IPS-15b (cell line): ENCODE measurements around the gene PHF1.

Experiments used
- H3K27me3 ChIP-seq: one replicate; pipeline ENCODE4 v1.6.1; 2013; ENCODE audit warnings: low read length; ENCODE audit not compliant: control insufficient read depth, insufficient read depth
- H3K36me3 ChIP-seq: one replicate; pipeline ENCODE4 v1.6.1; 2013; ENCODE audit warnings: low read length; ENCODE audit not compliant: control insufficient read depth, insufficient read depth
- H3K4me1 ChIP-seq: one replicate; pipeline ENCODE4 v1.6.1; 2013; ENCODE audit warnings: mild to moderate bottlenecking, low read length; ENCODE audit not compliant: control insufficient read depth, insufficient read depth
- H3K4me3 ChIP-seq: one replicate; pipeline ENCODE4 v1.5.1; 2013; ENCODE audit warnings: low read depth, low read length
- H3K9ac ChIP-seq: one replicate; pipeline ENCODE4 v1.6.1; 2013; ENCODE audit warnings: low read depth, mild to moderate bottlenecking, low read length
- H3K9me3 ChIP-seq: one replicate; pipeline ENCODE4 v1.6.1; 2013; ENCODE audit warnings: mild to moderate bottlenecking, low read length; ENCODE audit not compliant: control insufficient read depth, insufficient read depth

The PHF1 gene

GRCh38 chr6:33414592-33415271 lies 3.9 kb downstream of the PHF1 start:
- Histone ChIP-seq H3K9ac (no peak overlapping the region), H3K27me3 (no peaks in the 10 kb centered on the region), H3K36me3 (peaks cover 30% of the 10 kb centered on the region), H3K9me3 (no peaks in the 10 kb centered on the region), H3K4me3 (no peak overlapping the region), H3K4me1 (peaks cover 20% of the 10 kb centered on the region)

- Histone ChIP-seq H3K36me3 (peaks cover 30% of the 10 kb centered on the region), H3K27me3 (no peaks in the 10 kb centered on the region), H3K4me3 (peak overlapping the region; percentile 98), H3K9me3 (no peaks in the 10 kb centered on the region), H3K9ac (no peak overlapping the region), H3K4me1 (peaks cover 20% of the 10 kb centered on the region)
Measured at GRCh38 chr6:33415831-33416230, 5.0 kb downstream of the PHF1 start.

DNA sequence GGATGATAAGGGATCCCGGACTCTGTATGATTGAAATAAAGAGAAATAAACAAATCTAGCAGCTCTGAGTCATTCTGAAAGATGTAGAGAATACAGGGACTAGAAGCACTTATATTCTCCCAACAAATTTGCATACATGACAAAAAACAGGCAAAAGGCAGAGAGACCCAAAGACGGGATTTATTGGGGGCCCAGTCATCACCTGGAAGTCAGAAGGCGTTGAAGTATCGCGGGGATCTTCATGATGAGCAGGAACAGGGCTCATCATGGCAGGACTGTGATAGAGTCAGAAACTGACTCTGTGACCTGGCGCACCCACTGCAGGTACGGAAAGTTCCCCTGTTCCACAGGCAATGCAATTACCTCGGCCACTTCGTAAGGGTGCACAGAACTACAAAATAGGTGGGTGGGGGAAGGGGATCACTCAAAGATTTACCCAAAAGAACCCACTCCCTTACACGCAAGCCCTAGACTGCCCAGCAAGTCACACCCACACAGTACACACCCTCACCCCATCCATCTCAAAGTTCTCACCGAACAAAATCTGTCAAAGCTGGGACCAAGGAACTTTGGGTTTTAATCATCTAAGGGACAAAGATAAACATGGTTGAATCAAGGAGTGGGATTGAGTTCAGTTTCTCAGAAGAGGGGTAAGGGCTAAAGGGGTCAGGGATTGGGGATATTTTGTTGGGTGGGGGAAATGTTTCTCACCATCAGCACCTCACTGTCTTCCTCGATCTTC lies 5.7 kb downstream of the PHF1 start:
- H3K9ac ChIP-seq: peak overlapping the region; percentile 85
- H3K36me3 ChIP-seq: peaks cover 30% of the 10 kb centered on the region
- peak overlapping the region; percentile 98 for H3K4me3 ChIP-seq
- no peaks in the 10 kb centered on the region for H3K9me3 ChIP-seq
- no peaks in the 10 kb centered on the region for H3K27me3 ChIP-seq
- peaks cover 22% of the 10 kb centered on the region for H3K4me1 ChIP-seq

GRCh38 chr6:33417128-33417902 lies 6.5 kb downstream of the PHF1 start:
- peaks cover 30% of the 10 kb centered on the region for H3K36me3 ChIP-seq
- H3K9ac ChIP-seq: peak overlapping the region; percentile 85
- H3K4me3 ChIP-seq: peak overlapping the region; percentile 98
- no peaks in the 10 kb centered on the region for H3K9me3 ChIP-seq
- no peaks in the 10 kb centered on the region for H3K27me3 ChIP-seq
- H3K4me1 ChIP-seq: peaks cover 22% of the 10 kb centered on the region

- Histone ChIP-seq H3K9ac (peak within 1 kb of the TSS; percentile 85), H3K27me3 (no peaks in the 10 kb centered on the region), H3K4me3 (peak within 1 kb of the TSS; percentile 98), H3K9me3 (no peaks in the 10 kb centered on the region), H3K36me3 (peaks cover 24% of the 10 kb centered on the region), H3K4me1 (peaks cover 22% of the 10 kb centered on the region)
Measured at GRCh38 chr6:33417903-33418689, 7.3 kb downstream of the PHF1 start, which contains the start of gene CUTA. TSS of gene CUTA (minus strand) at chr6:33418107. CDS start at chr6:33418000, 107 bp downstream.

- no peaks in the 10 kb centered on the region for H3K9me3 ChIP-seq
- peaks cover 23% of the 10 kb centered on the region for H3K36me3 ChIP-seq
- peaks cover 22% of the 10 kb centered on the region for H3K4me1 ChIP-seq
Measured at GRCh38 chr6:33418690-33419291, 8.0 kb downstream of the PHF1 start.

DNA sequence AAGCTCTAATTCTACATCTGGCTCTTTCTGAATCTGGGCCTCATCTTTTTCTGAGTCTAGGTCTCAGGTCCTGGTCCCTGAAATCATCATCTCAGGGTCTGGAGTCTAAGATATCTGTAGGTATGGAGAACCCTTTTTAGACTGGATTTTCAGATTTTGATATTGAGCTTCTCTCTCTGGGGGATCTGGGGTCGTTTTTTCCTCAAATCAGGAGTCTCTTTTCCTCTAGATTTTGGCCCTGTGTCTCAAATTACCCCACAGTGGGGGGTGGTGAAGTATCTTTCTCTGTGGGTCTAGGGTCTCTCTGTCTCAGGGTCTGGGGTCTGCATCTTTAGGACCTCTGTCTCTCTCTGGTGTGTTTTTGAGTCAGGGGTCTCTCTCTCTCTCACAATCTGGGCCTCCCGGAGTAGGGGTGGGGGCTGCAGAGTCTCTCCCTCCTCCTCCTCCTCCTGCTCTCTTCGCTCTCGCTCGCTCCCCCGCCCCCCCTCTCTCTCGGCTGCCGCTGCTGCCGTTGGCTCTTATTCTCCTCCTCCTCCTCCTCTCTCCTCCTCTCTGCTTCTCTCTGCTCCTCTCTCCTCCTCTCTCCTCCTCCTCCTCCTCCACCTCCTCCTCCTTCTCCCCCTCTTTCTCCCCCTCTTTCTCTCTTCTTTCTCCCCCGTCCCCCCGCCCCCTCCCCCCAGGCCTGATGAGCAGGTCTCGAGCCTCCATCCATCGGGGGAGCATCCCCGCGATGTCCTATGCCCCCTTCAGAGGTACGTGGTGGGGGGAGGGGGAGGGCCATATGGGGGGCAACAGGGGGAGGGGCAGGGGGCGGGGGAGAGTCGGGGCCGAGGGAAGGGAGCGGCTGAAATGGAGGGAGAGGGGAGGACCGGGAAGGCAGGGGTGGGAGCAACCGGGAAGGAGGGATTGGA lies 9.0 kb downstream of the PHF1 start, which contains the start of gene SYNGAP1:
Gene SYNGAP1 (plus strand): TSS at position 486 of the 911 bp plus-strand sequence. CDS start 200 bp downstream, at position 686.
- Histone ChIP-seq H3K4me3 (peak within 1 kb of the TSS; percentile 98), H3K9me3 (no peaks in the 10 kb centered on the region), H3K4me1 (peaks cover 23% of the 10 kb centered on the region), H3K27me3 (no peaks in the 10 kb centered on the region), H3K36me3 (peaks cover 16% of the 10 kb centered on the region), H3K9ac (peak within 1 kb of the TSS; percentile 47)

More at GRCh38 chr6:33418690-33419291, 8.0 kb downstream of the PHF1 start:
- peak overlapping the region; percentile 47 for H3K9ac ChIP-seq
- no peaks in the 10 kb centered on the region for H3K27me3 ChIP-seq
- peak overlapping the region; percentile 98 for H3K4me3 ChIP-seq

DNA sequence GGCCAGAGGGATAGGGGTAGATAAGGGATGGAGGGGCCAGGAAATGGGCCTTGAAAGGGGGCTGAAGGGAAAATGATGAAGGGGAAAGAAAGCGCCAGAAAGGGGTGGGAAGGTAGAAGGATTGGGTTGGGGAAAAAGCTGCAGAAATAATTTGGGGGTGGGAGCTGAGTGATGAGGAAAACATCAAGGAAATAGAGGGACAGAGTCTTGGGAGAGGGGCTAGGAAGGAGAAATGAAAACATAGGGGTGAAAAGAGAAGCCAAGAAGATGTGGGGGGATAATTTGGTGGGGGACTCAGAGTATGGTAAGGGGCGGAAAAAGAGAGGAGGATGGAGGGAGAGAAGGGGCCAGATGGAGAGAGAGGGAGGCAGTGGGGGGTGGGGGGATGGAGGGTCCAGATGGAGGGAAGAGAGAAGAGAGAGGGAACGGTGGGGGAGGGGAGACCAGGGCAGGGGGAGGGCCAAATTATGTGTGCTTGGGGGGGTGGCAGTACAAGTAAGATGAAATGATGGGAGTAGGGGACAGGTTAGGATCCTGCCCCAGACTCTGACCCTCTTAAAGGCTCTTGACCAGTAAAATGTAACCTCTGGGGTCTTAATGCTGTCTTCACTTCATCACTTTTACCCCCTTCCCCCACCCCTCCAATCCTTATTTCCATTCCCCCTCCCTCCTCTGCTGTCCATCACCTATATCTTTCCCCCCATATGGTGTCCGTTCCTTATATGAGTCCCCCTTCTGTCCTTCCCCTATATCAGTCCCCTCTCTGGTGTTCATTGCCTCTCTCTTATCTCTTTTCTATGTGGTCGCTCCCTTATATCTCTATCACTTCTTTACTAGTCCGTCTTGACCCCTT lies 9.9 kb downstream of the PHF1 start:
- peaks cover 8% of the 10 kb centered on the region for H3K36me3 ChIP-seq
- H3K9ac ChIP-seq: no peak overlapping the region
- peak overlapping the region; percentile 82 for H3K4me3 ChIP-seq
- no peaks in the 10 kb centered on the region for H3K27me3 ChIP-seq
- H3K9me3 ChIP-seq: no peaks in the 10 kb centered on the region
- peaks cover 21% of the 10 kb centered on the region for H3K4me1 ChIP-seq

GRCh38 chr6:33421344-33421643 lies 10.5 kb downstream of the PHF1 start:
- Histone ChIP-seq H3K36me3 (peaks cover 7% of the 10 kb centered on the region), H3K27me3 (no peaks in the 10 kb centered on the region), H3K9me3 (no peaks in the 10 kb centered on the region), H3K9ac (peak overlapping the region; percentile 37), H3K4me1 (peaks cover 21% of the 10 kb centered on the region), H3K4me3 (peak overlapping the region; percentile 82)
